Measurements from ENCODE around the gene PTEN.

Gene PTEN

DNA sequence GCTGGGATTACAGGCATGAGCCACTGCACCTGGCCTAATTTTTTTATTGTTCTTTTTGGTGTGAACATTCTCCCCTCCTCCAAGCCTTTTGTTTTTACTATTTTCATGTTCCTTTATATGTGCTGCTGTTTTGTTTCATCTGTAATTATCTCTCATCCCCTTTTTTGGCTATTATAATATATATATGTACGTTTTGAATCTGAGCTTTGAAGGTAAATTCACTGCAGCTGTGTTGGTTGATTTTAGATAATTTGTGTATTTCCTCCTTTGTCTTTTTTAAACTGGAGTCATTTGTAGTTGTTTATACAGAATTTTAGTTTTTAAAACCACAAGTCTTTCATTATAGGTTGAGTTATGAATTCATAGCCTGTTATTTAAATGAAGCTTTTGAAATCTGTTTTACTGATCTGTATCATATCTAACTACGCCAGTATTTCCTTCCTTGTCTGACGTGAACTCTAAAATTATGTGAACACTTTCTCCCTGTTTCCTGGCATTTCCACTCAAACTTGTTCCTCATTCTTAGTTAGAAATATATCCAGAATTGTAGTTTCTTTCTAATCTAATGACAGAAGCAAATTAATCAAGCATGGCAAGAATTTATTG lies 54.9 kb downstream of the PTEN start:
- peaks cover 7% of the 10 kb centered on the region; the same call in 1 of the 2 replicates for H3K4me1 ChIP-seq (ENCODE audit: control insufficient read depth, insufficient read depth, low read length)
- H3K4me3 ChIP-seq (ENCODE audit: low read depth, low read length), result no peak overlapping the region
- CTCF ChIA-PET, result no interaction called here
- TF ChIP-seq, protein P1, sequence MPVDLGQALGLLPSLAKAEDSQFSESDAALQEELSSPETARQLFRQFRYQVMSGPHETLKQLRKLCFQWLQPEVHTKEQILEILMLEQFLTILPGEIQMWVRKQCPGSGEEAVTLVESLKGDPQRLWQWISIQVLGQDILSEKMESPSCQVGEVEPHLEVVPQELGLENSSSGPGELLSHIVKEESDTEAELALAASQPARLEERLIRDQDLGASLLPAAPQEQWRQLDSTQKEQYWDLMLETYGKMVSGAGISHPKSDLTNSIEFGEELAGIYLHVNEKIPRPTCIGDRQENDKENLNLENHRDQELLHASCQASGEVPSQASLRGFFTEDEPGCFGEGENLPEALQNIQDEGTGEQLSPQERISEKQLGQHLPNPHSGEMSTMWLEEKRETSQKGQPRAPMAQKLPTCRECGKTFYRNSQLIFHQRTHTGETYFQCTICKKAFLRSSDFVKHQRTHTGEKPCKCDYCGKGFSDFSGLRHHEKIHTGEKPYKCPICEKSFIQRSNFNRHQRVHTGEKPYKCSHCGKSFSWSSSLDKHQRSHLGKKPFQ (tag by site-specific recombination; IDR thresholded peaks at IDR 0.05), result peak; percentile 65; the same call in 1 of the 2 replicates
- no peak for TF ChIP-seq GLI4 (tag by site-specific recombination; IDR thresholded peaks at IDR 0.05)
- POLR2A ChIA-PET, result interaction anchor here (0.9 kb wide), 1 partner anchor 10 kb away, joined by 3 read pairs; no protein-coding TSS in a partner anchor
- no peak overlapping the region for H3K27ac ChIP-seq (ENCODE audit: extremely low read depth, low read depth, low read length)
- no peaks in the 10 kb centered on the region for H3K9me3 ChIP-seq (ENCODE audit: control insufficient read depth, insufficient read depth, low read depth, low read length)
- peaks cover 3 to 6% of the 10 kb centered on the region in 2 experiments; a peak in 2 of 3 replicates for H3K36me3 ChIP-seq (ENCODE audit: control insufficient read depth in 2 of 2, insufficient read depth in 1 of 2, low read length in 2 of 2)

DNA sequence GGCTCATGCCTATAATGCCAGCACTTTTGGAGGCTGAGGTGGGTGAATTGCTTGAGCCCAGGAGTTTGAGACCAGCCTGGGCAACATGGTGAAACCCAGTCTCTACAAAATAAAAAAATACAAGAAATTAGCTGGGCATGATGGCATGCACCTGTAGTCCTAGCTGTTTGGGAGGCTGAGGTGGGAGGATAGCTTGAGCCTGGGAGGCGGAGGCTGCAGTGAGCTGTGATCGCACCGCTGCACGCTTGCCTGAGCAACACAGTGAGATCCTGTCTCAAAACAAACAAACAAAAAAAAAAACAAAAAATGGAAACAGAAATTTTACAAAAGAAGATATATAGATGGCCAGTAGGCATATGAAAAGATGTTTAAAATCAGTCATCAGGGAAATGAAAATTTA lies 57.1 kb downstream of the PTEN start:
- TF ChIP-seq ZNF202 (tag by site-specific recombination; IDR thresholded peaks at IDR 0.05; ENCODE audit: borderline replicate concordance) (peak; percentile 71; the same call in 1 of the 2 replicates), ZNF24 (tag by site-specific recombination; IDR thresholded peaks at IDR 0.05) (no peak)
- TF ChIP-seq, protein P2, sequence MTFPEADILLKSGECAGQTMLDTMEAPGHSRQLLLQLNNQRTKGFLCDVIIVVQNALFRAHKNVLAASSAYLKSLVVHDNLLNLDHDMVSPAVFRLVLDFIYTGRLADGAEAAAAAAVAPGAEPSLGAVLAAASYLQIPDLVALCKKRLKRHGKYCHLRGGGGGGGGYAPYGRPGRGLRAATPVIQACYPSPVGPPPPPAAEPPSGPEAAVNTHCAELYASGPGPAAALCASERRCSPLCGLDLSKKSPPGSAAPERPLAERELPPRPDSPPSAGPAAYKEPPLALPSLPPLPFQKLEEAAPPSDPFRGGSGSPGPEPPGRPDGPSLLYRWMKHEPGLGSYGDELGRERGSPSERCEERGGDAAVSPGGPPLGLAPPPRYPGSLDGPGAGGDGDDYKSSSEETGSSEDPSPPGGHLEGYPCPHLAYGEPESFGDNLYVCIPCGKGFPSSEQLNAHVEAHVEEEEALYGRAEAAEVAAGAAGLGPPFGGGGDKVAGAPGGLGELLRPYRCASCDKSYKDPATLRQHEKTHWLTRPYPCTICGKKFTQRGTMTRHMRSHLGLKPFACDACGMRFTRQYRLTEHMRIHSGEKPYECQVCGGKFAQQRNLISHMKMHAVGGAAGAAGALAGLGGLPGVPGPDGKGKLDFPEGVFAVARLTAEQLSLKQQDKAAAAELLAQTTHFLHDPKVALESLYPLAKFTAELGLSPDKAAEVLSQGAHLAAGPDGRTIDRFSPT (tag by site-specific recombination; IDR thresholded peaks at IDR 0.05), result no peak
- Histone ChIP-seq H3K36me3 (ENCODE audit: control insufficient read depth in 2 of 2, insufficient read depth in 1 of 2, low read length in 2 of 2) (peaks cover 0 to 7% of the 10 kb centered on the region in 2 experiments; a peak in 2 of 3 replicates), H3K27ac (ENCODE audit: extremely low read depth, low read depth, low read length) (no peak overlapping the region), H3K4me1 (ENCODE audit: control insufficient read depth, insufficient read depth, low read length) (peaks cover 11% of the 10 kb centered on the region), H3K4me3 (ENCODE audit: low read depth, low read length) (no peak overlapping the region), H3K9me3 (ENCODE audit: control insufficient read depth, insufficient read depth, low read depth, low read length) (no peaks in the 10 kb centered on the region)
- ChIA-PET POLR2A (interaction anchor here (0.7 kb wide), 1 partner anchor 844 kb away, joined by 4 read pairs; no protein-coding TSS in a partner anchor), CTCF (no interaction called here)

DNA sequence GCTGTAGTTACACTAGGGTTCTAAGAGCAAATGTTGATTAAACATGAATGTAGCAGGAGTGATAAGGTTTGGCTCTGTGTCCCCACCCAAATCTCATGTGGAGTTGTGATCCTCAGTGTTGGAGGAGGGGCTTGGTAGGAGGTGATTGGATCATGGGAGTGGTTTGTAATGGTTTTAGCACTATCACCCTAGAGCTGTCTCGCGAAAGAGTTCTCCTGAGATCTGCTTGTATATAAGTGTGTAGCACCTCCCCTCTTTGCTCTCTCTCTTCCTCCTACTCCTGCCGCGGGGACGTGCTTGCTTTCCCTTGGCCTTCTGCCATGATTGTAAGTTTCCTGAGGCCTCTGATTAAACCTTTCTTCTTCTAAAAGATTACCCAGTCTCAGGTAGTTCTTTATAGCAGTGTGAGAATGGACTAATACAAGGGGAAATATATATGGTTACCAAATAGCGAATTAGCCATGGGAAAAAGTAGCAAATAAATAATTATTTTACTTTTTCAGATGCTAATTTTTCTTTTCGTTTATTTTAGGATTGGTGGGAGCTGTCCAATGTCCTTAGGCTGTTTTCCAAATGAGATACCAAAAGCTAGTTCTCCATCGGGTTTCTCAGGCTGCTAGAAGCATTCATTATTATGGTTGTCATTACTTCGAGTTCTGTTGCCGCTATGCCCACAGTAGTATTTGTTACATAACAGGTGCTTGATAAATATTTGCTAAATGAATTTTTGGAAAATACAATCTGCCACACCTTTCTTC lies 58.7 kb downstream of the PTEN start:
- Histone ChIP-seq H3K36me3 (ENCODE audit: control insufficient read depth in 2 of 2, insufficient read depth in 1 of 2, low read length in 2 of 2) (peaks cover 0 to 7% of the 10 kb centered on the region in 2 experiments; a peak in 2 of 3 replicates), H3K4me1 (ENCODE audit: control insufficient read depth, insufficient read depth, low read length) (peaks cover 23% of the 10 kb centered on the region), H3K4me3 (ENCODE audit: low read depth, low read length) (no peak overlapping the region), H3K27ac (ENCODE audit: extremely low read depth, low read depth, low read length) (no peak overlapping the region), H3K9me3 (ENCODE audit: control insufficient read depth, insufficient read depth, low read depth, low read length) (no peaks in the 10 kb centered on the region)
- ChIA-PET POLR2A (no interaction called here), CTCF (no interaction called here)
- TF ChIP-seq, protein P3, sequence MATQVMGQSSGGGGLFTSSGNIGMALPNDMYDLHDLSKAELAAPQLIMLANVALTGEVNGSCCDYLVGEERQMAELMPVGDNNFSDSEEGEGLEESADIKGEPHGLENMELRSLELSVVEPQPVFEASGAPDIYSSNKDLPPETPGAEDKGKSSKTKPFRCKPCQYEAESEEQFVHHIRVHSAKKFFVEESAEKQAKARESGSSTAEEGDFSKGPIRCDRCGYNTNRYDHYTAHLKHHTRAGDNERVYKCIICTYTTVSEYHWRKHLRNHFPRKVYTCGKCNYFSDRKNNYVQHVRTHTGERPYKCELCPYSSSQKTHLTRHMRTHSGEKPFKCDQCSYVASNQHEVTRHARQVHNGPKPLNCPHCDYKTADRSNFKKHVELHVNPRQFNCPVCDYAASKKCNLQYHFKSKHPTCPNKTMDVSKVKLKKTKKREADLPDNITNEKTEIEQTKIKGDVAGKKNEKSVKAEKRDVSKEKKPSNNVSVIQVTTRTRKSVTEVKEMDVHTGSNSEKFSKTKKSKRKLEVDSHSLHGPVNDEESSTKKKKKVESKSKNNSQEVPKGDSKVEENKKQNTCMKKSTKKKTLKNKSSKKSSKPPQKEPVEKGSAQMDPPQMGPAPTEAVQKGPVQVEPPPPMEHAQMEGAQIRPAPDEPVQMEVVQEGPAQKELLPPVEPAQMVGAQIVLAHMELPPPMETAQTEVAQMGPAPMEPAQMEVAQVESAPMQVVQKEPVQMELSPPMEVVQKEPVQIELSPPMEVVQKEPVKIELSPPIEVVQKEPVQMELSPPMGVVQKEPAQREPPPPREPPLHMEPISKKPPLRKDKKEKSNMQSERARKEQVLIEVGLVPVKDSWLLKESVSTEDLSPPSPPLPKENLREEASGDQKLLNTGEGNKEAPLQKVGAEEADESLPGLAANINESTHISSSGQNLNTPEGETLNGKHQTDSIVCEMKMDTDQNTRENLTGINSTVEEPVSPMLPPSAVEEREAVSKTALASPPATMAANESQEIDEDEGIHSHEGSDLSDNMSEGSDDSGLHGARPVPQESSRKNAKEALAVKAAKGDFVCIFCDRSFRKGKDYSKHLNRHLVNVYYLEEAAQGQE (tag by site-specific recombination; IDR thresholded peaks at IDR 0.05), result peak; percentile 92
- TF ChIP-seq ZNF202 (tag by site-specific recombination; IDR thresholded peaks at IDR 0.05; ENCODE audit: borderline replicate concordance) (peak; percentile 98), KLF16 (tag by site-specific recombination; IDR thresholded peaks at IDR 0.05) (no peak), ZNF561 (tag by site-specific recombination; IDR thresholded peaks at IDR 0.05; ENCODE audit: borderline replicate concordance) (no peak), OVOL3 (tag by site-specific recombination; IDR thresholded peaks at IDR 0.05) (no peak), ZNF585B (tag by site-specific recombination; IDR thresholded peaks at IDR 0.05) (no peak), ZSCAN30 (tag by site-specific recombination; IDR thresholded peaks at IDR 0.05) (peak; percentile 15; the same call in 1 of the 2 replicates), REPIN1 (tag by site-specific recombination; IDR thresholded peaks at IDR 0.05; ENCODE audit: low read depth) (no peak), ZNF670 (tag by site-specific recombination; IDR thresholded peaks at IDR 0.05; ENCODE audit: low read depth) (no peak), ZNF571 (tag by site-specific recombination; IDR thresholded peaks at IDR 0.05) (no peak), ZNF112 (tag by site-specific recombination; IDR thresholded peaks at IDR 0.05) (no peak)
- TF ChIP-seq, protein P4, sequence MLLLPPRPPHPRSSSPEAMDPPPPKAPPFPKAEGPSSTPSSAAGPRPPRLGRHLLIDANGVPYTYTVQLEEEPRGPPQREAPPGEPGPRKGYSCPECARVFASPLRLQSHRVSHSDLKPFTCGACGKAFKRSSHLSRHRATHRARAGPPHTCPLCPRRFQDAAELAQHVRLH (tag by site-specific recombination; IDR thresholded peaks at IDR 0.05), result no peak
- TF ChIP-seq, protein P5, sequence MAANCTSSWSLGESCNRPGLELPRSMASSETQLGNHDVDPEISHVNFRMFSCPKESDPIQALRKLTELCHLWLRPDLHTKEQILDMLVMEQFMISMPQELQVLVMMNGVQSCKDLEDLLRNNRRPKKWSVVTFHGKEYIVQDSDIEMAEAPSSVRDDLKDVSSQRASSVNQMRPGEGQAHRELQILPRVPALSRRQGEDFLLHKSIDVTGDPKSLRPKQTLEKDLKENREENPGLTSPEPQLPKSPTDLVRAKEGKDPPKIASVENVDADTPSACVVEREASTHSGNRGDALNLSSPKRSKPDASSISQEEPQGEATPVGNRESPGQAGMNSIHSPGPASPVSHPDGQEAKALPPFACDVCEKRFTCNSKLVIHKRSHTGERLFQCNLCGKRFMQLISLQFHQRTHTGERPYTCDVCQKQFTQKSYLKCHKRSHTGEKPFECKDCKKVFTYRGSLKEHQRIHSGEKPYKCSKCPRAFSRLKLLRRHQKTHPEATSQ (tag by site-specific recombination; IDR thresholded peaks at IDR 0.05), result peak; percentile 89; the same call in 1 of the 2 replicates
- TF ChIP-seq, protein P6, sequence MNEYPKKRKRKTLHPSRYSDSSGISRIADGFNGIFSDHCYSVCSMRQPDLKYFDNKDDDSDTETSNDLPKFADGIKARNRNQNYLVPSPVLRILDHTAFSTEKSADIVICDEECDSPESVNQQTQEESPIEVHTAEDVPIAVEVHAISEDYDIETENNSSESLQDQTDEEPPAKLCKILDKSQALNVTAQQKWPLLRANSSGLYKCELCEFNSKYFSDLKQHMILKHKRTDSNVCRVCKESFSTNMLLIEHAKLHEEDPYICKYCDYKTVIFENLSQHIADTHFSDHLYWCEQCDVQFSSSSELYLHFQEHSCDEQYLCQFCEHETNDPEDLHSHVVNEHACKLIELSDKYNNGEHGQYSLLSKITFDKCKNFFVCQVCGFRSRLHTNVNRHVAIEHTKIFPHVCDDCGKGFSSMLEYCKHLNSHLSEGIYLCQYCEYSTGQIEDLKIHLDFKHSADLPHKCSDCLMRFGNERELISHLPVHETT (tag by site-specific recombination; IDR thresholded peaks at IDR 0.05), result no peak

All from HEK293 (cell line).